ENCODE data around the gene ITGAD.

Gene ITGAD

GRCh38 chr16:31402687-31403086 is 9.6 kb downstream of the ITGAD start:
- Mint-ChIP-seq H3K27me3 (ENCODE audit: low read depth) (peaks cover 22% of the 10 kb centered on the region), H3K4me1 (no peaks in the 10 kb centered on the region), H3K27ac (no peak overlapping the region), H3K9me3 (peaks cover 2% of the 10 kb centered on the region), H3K4me3 (no peak overlapping the region), H3K36me3 (ENCODE audit: low read depth) (no peaks in the 10 kb centered on the region)
- TF ChIP-seq CTCF (IDR thresholded peaks at IDR 0.05; ENCODE audit: unreplicated experiment in 3 of 3), result no peak

GRCh38 chr16:31403590-31404352 is 10.6 kb downstream of the ITGAD start:
- H3K27ac Mint-ChIP-seq, result no peak overlapping the region
- no peak overlapping the region for H3K4me3 Mint-ChIP-seq
- no peaks in the 10 kb centered on the region for H3K36me3 Mint-ChIP-seq (ENCODE audit: low read depth)
- no peak for TF ChIP-seq CTCF (IDR thresholded peaks at IDR 0.05; ENCODE audit: unreplicated experiment in 3 of 3)
- no peaks in the 10 kb centered on the region for H3K4me1 Mint-ChIP-seq
- peaks cover 27% of the 10 kb centered on the region for H3K27me3 Mint-ChIP-seq (ENCODE audit: low read depth)
- peaks cover under 1% of the 10 kb centered on the region for H3K9me3 Mint-ChIP-seq

GRCh38 chr16:31404353-31405064 is 11.4 kb downstream of the ITGAD start:
- no peaks in the 10 kb centered on the region for H3K36me3 Mint-ChIP-seq (ENCODE audit: low read depth)
- H3K9me3 Mint-ChIP-seq, result no peaks in the 10 kb centered on the region
- no peak overlapping the region for H3K27ac Mint-ChIP-seq
- H3K4me1 Mint-ChIP-seq, result no peaks in the 10 kb centered on the region
- no peak overlapping the region for H3K4me3 Mint-ChIP-seq
- H3K27me3 Mint-ChIP-seq (ENCODE audit: low read depth), result peaks cover 25% of the 10 kb centered on the region
- no peak for TF ChIP-seq CTCF (IDR thresholded peaks at IDR 0.05; ENCODE audit: unreplicated experiment in 3 of 3)

- no peaks in the 10 kb centered on the region for H3K4me1 Mint-ChIP-seq
- H3K4me3 Mint-ChIP-seq, result no peak overlapping the region
- TF ChIP-seq CTCF (IDR thresholded peaks at IDR 0.05; ENCODE audit: unreplicated experiment in 3 of 3), result no peak
- H3K9me3 Mint-ChIP-seq, result no peaks in the 10 kb centered on the region
- H3K27me3 Mint-ChIP-seq (ENCODE audit: low read depth), result peaks cover 20% of the 10 kb centered on the region
- no peak overlapping the region for H3K27ac Mint-ChIP-seq
- H3K36me3 Mint-ChIP-seq (ENCODE audit: low read depth), result no peaks in the 10 kb centered on the region
These were observed 14.3 kb downstream of the ITGAD start for GRCh38 chr16:31407406-31407805.

GRCh38 chr16:31409433-31409832 is 16.3 kb downstream of the ITGAD start:
- no peaks in the 10 kb centered on the region for H3K4me1 Mint-ChIP-seq
- H3K4me3 Mint-ChIP-seq, result no peak overlapping the region
- H3K27ac Mint-ChIP-seq, result no peak overlapping the region
- no peaks in the 10 kb centered on the region for H3K9me3 Mint-ChIP-seq
- peaks cover 23% of the 10 kb centered on the region for H3K27me3 Mint-ChIP-seq (ENCODE audit: low read depth)
- TF ChIP-seq CTCF (IDR thresholded peaks at IDR 0.05; ENCODE audit: unreplicated experiment in 3 of 3), result no peak
- H3K36me3 Mint-ChIP-seq (ENCODE audit: low read depth), result no peaks in the 10 kb centered on the region
